OCI-LY7 (cell line): Measurements from ENCODE around the gene PTPRT. TPM values are rescaled to one million over a fixed set of nuclear protein-coding genes. Genes with fewer than 3 reads are reported as not detected.

Source experiments
- BruUV-seq: library from RNA; stranded (reverse); fragments of 400-500 nt; replicated peaks from 2 replicates; lab custom pipeline; 2021; lab: Mats Ljungman, UMichigan
- CTCF ChIA-PET: fragments of 300-600 bp; sonication (Branson Sonifier 250); formaldehyde crosslinking; loops from one replicate; lab custom pipeline; 2022; ENCODE audit warnings: antibody characterized with exemption; ENCODE audit not compliant: unreplicated experiment; lab: Charles Lee
- POLR2A ChIA-PET: fragments of 300-600 bp; sonication (Branson Sonifier 250); formaldehyde crosslinking; loops from one replicate; lab custom pipeline; 2022; ENCODE audit warnings: antibody characterized with exemption; lab: Charles Lee
- DNase-seq: peaks from one replicate; pipeline ENCODE4 v3.0.0-alpha.2; 2015; ENCODE audit warnings: low spot score
- H2AFZ ChIP-seq: fragments of 200-600 bp; sonication (generic), shearing (Covaris generic); 2 replicates; pipeline ENCODE4 v1.6.1; 2014; ENCODE audit warnings: mild to moderate bottlenecking, antibody characterized with exemption, low read length, moderate library complexity
- H3K27ac ChIP-seq: fragments of 200-600 bp; sonication (generic); 2 replicates; pipeline ENCODE4 v1.5.1; 2014; ENCODE audit warnings: mixed run types, low read depth, mild to moderate bottlenecking, moderate library complexity, low read length, inconsistent platforms; ENCODE audit not compliant: poor library complexity, severe bottlenecking
- H3K36me3 ChIP-seq: fragments of 200-600 bp; sonication (generic); 2 replicates; pipeline ENCODE4 v1.6.1; 2014; ENCODE audit warnings: mild to moderate bottlenecking, antibody characterized with exemption, low read length, moderate library complexity, mixed read lengths; ENCODE audit not compliant: insufficient read depth
- H3K4me1 ChIP-seq: fragments of 200-600 bp; sonication (generic); 2 replicates; pipeline ENCODE4 v1.5.1; 2014; ENCODE audit warnings: mild to moderate bottlenecking, low read length; ENCODE audit not compliant: insufficient read depth, poor library complexity, severe bottlenecking
- H3K4me2 ChIP-seq: fragments of 200-600 bp; sonication (generic); 2 replicates; pipeline ENCODE4 v1.6.1; 2014; ENCODE audit warnings: mild to moderate bottlenecking, low read length
- H3K4me3 ChIP-seq: fragments of 200-600 bp; sonication (generic); 2 replicates; pipeline ENCODE4 v1.5.1; 2014; ENCODE audit warnings: mild to moderate bottlenecking, low read depth, low read length; ENCODE audit not compliant: poor library complexity, severe bottlenecking
- H3K79me2 ChIP-seq: fragments of 200-600 bp; sonication (generic); 2 replicates; pipeline ENCODE4 v1.6.1; 2016; ENCODE audit warnings: low read depth, mild to moderate bottlenecking, low read length, moderate library complexity, mixed read lengths; ENCODE audit not compliant: insufficient read depth
- H3K9me2 ChIP-seq: fragments of 200-600 bp; sonication (generic); 2 replicates; pipeline ENCODE4 v1.6.1; 2016; ENCODE audit warnings: mild to moderate bottlenecking, low read length, mixed read lengths; ENCODE audit not compliant: insufficient read depth
- H3K9me3 ChIP-seq: fragments of 200-600 bp; sonication (generic); 2 replicates; pipeline ENCODE4 v1.6.1; 2014; ENCODE audit warnings: mild to moderate bottlenecking, mixed run types, low read length, mixed read lengths
- H4K20me1 ChIP-seq: fragments of 200-600 bp; sonication (generic); 2 replicates; pipeline ENCODE4 v1.6.1; 2014; ENCODE audit warnings: mild to moderate bottlenecking, antibody characterized with exemption, low read length, moderate library complexity, mixed read lengths; ENCODE audit not compliant: insufficient read depth
- EZH2phosphoT487 ChIP-seq: fragments of 200-600 bp; sonication (generic); IDR thresholded peaks from 2 replicates; pipeline ENCODE4 v1.6.1; 2018; ENCODE audit warnings: low read depth, borderline replicate concordance, mild to moderate bottlenecking, mixed run types, antibody characterized with exemption, low read length, moderate library complexity, mixed read lengths
- intact Hi-C: fragments of 100-400 bp; cut with micrococcal nuclease; formaldehyde crosslinking; loops from one replicate; pipeline ENCODE4 v1.10.0; 2022; ENCODE audit not compliant: unreplicated experiment
- total RNA-seq, 2 experiments: library from RNA; depleted of rRNA in 1 of 2; stranded (reverse); fragments of >200 nt in 1 of 2; shearing (Covaris generic) in 1 of 2; gene quantifications; 2 replicates each; pipeline ENCODE4 v1.2.3, GENCODE V29; 2014 to 2022
- TF ChIP-seq, protein P1 (sequence below): fragments of 200-600 bp; sonication (generic); conservative IDR thresholded peaks from 2 replicates; pipeline ENCODE4 v1.5.1; 2014; ENCODE audit warnings: mild to moderate bottlenecking, antibody characterized with exemption, low read length, moderate library complexity, mixed read lengths

The PTPRT gene
- total RNA-seq, 2 experiments from 2014 or later: not detected

DNA sequence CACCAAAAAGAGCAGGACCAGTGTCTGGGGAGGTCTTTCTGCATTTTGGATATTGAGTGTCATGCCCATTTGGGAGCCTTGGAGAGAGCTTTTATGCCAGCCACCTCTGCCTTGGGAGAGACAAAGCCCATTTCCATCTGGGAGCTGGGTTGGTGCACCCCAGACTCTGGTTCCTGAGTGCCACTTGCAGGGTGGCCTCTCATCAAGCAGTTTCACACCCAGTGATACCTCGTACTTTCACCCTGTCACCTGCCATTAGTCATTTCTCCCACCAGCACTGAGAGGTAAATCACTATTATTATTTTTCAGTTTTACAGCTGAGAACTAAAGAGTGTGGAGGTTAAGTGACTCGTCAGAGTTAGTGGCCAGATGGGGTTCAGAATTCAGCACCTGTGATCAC, 94.7 kb downstream of the PTPRT start:
- no peak for DNase-seq
- no peaks in the 10 kb centered on the region for H3K79me2 ChIP-seq
- H3K4me1 ChIP-seq: no peaks in the 10 kb centered on the region
- intact Hi-C loops: no loop called here
- H4K20me1 ChIP-seq: no peaks in the 10 kb centered on the region
- ChIA-PET CTCF (no interaction called here), POLR2A (no interaction called here)
- no peaks in the 10 kb centered on the region for H3K9me3 ChIP-seq
- H3K9me2 ChIP-seq: no peaks in the 10 kb centered on the region
- no peak overlapping the region for H2AFZ ChIP-seq
- no peak overlapping the region for H3K4me2 ChIP-seq
- no peaks in the 10 kb centered on the region for H3K36me3 ChIP-seq
- BruUV-seq: no TSS peak
- no peak overlapping the region for H3K27ac ChIP-seq
- H3K4me3 ChIP-seq: no peak overlapping the region
- TF ChIP-seq EZH2phosphoT487: no peak
- TF ChIP-seq, protein P1, sequence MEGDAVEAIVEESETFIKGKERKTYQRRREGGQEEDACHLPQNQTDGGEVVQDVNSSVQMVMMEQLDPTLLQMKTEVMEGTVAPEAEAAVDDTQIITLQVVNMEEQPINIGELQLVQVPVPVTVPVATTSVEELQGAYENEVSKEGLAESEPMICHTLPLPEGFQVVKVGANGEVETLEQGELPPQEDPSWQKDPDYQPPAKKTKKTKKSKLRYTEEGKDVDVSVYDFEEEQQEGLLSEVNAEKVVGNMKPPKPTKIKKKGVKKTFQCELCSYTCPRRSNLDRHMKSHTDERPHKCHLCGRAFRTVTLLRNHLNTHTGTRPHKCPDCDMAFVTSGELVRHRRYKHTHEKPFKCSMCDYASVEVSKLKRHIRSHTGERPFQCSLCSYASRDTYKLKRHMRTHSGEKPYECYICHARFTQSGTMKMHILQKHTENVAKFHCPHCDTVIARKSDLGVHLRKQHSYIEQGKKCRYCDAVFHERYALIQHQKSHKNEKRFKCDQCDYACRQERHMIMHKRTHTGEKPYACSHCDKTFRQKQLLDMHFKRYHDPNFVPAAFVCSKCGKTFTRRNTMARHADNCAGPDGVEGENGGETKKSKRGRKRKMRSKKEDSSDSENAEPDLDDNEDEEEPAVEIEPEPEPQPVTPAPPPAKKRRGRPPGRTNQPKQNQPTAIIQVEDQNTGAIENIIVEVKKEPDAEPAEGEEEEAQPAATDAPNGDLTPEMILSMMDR: no peak

DNA sequence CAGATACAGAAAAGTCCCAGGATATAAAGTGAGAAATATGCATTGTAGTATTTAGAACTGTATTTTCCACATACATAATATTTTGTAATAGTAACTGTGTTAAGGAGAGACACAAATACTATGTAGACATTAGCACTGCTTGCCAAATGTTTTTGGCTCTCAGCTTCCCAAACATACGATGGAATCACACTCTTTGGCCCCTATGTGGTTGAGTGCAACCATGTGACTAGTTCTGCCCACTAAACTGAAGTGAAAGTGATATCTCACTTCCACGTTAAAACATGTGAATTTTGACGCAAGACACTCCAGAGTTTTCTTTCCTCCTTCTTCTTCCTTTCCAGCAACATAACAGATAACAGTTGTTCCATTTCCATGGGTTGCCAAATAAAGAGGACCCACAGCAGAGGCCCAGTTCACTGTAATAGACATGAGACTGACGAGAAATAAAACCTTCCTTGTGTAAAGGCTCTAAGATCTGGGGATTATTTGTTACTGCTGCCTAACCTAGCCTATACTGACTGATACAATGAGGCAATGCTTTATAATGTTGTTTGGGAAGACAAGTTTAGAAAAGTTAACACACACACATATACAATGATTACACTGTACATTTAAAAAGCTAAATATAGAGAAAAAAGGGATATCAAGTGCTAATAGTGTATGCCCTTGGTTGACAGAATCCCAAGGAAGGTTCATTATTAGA, 97.2 kb downstream of the PTPRT start:
- Histone ChIP-seq H3K4me1 (no peaks in the 10 kb centered on the region), H3K4me2 (no peak overlapping the region), H3K4me3 (no peak overlapping the region), H2AFZ (no peak overlapping the region), H3K9me3 (no peaks in the 10 kb centered on the region), H3K9me2 (no peaks in the 10 kb centered on the region), H4K20me1 (no peaks in the 10 kb centered on the region), H3K36me3 (no peaks in the 10 kb centered on the region), H3K27ac (no peak overlapping the region), H3K79me2 (no peaks in the 10 kb centered on the region)
- CTCF ChIA-PET: no interaction called here
- BruUV-seq: no TSS peak
- intact Hi-C loops: no loop called here
- DNase-seq: no peak
- POLR2A ChIA-PET: no interaction called here
- TF ChIP-seq EZH2phosphoT487: no peak
- TF ChIP-seq, protein P1: no peak

DNA sequence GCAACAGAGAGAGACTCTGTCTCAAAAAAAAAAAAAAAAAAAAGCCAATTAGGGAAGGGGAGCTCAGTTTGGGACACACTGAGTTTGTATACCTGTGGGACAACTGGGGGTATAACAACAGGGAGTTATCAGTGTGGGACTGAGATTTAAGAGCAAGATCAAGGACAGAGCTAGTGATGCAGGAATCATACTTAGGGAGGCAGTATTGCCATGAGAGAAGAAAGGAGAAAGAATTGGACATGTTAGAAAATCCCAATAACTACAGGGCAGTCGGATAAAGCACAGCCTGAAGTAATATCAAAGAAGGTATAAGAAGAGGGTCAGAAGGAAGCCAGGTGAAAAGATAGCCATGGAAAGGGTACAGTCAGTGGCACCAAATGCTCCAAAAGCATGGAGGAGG, 121.2 kb downstream of the PTPRT start:
- DNase-seq: no peak
- no peaks in the 10 kb centered on the region for H3K4me1 ChIP-seq
- H3K4me3 ChIP-seq: no peak overlapping the region
- no peak overlapping the region for H3K27ac ChIP-seq
- BruUV-seq: no TSS peak
- ChIA-PET CTCF (no interaction called here), POLR2A (interaction anchor here (0.6 kb wide), 1 partner anchor 29 kb away, joined by 4 read pairs; no protein-coding TSS in a partner anchor)
- H3K4me2 ChIP-seq: no peak overlapping the region
- no peak overlapping the region for H2AFZ ChIP-seq
- no peaks in the 10 kb centered on the region for H4K20me1 ChIP-seq
- H3K9me3 ChIP-seq: no peaks in the 10 kb centered on the region
- no peak for TF ChIP-seq EZH2phosphoT487
- TF ChIP-seq, protein P1: no peak
- intact Hi-C loops: no loop called here
- no peaks in the 10 kb centered on the region for H3K79me2 ChIP-seq
- H3K9me2 ChIP-seq: no peaks in the 10 kb centered on the region
- H3K36me3 ChIP-seq: no peaks in the 10 kb centered on the region
